Heart left ventricle (tissue), 13 donors: Measurements from ENCODE around the gene RIMS4.

Experiments
- CTCF ChIP-seq, 12 donors: fragments of 200-600 bp; sonication (generic) in 4 of 12; IDR thresholded peaks; one replicate each; pipeline versions ENCODE4 v1.5.0 to v1.8.0; 2018 to 2022; ENCODE audit warnings: antibody characterized with exemption in 12 of 12, mild to moderate bottlenecking in 5 of 12
- POLR2A ChIP-seq, 2 donors: fragments of 450-650 bp; IDR thresholded peaks; one replicate each; pipeline ENCODE4 v1.6.1; 2017; ENCODE audit warnings: antibody characterized with exemption in 2 of 2, mild to moderate bottlenecking in 2 of 2, moderate library complexity in 2 of 2
- donor health status: ischemic (EF 13 %, LVEDD 7.1; RV severe dilation, severe dysfunction).
- donor health status: DM: no; HTN: yes; CAD: no.
- donor health status: DM: no; HTN: no; CAD: no.
- donor health status: ischemic (EF 25% LVEDD 6.9; RV normal size, moderate dysfunction).
- donor health status: ischemic (EF 25% LVEDD 5.7; RV mildly dilated, moderate dysfunction).
- donor health status: ischemic (EF 35%, LVEDD 5.7; RV mildly dilated, moderate dysfunction).
- donor health status: nonischemic (EF 11% LVEDD 7.7; RV severe dilation, severe dysfunction).
- donor health status: DM: yes; HTN: yes; CAD: no.
- donor health status: PGD.
- donor health status: ischemic (EF 29% LVEDD 5.4; RV normal size, mild dysfunction).
- donor health status: nonischemic (EF 23%, LVEDD 6.1; RV moderate dilation, normal function).

- TF ChIP-seq CTCF (IDR thresholded peaks at IDR 0.05) (no peak), POLR2A (IDR thresholded peaks at IDR 0.05) (no peak)
These were observed 39.9 kb upstream of the RIMS4 start for GRCh38 chr20:44850272-44850671.
